H9 (cell line): ENCODE data around the gene PCID2. TPM values are rescaled to one million over a fixed set of nuclear protein-coding genes. Genes with fewer than 3 reads are reported as not detected.

ENCODE experiments used
- DNase-seq: peaks from one replicate; pipeline ENCODE4 v3.0.0-alpha.2; 2017
- H2AFZ ChIP-seq: one replicate; pipeline ENCODE4 v1.6.1; 2013; ENCODE audit warnings: mild to moderate bottlenecking, low read length, control low read depth, moderate library complexity
- H2AK5ac ChIP-seq: 2 replicates; pipeline ENCODE4 v1.6.1; 2013; ENCODE audit warnings: low read length, control low read depth, mixed read lengths; ENCODE audit not compliant: insufficient read length
- H2BK120ac ChIP-seq: one replicate; pipeline ENCODE4 v1.6.1; 2013; ENCODE audit warnings: low read depth, mild to moderate bottlenecking, low read length, control low read depth, inconsistent platforms; ENCODE audit not compliant: poor library complexity, severe bottlenecking
- H2BK12ac ChIP-seq: 2 replicates; pipeline ENCODE4 v1.6.1; 2013; ENCODE audit warnings: low read length, control low read depth, mixed read lengths, low read depth; ENCODE audit not compliant: insufficient read length
- H2BK15ac ChIP-seq: 2 replicates; pipeline ENCODE4 v1.6.1; 2013; ENCODE audit warnings: low read depth, low read length, control low read depth
- H2BK20ac ChIP-seq: one replicate; pipeline ENCODE4 v1.6.1; 2013; ENCODE audit warnings: low read depth, mild to moderate bottlenecking, low read length, control low read depth, inconsistent platforms; ENCODE audit not compliant: poor library complexity, severe bottlenecking
- H2BK5ac ChIP-seq: 2 replicates; pipeline ENCODE4 v1.6.1; 2013; ENCODE audit warnings: low read length, control low read depth, mixed read lengths; ENCODE audit not compliant: insufficient read length
- H3K14ac ChIP-seq: 2 replicates; pipeline ENCODE4 v1.6.1; 2013; ENCODE audit warnings: low read length, control low read depth; ENCODE audit not compliant: insufficient read depth
- H3K18ac ChIP-seq: 2 replicates; pipeline ENCODE4 v1.6.1; 2013; ENCODE audit warnings: low read depth, mild to moderate bottlenecking, mixed read lengths, low read length, control low read depth; ENCODE audit not compliant: insufficient read length
- H3K23ac ChIP-seq: 2 replicates; pipeline ENCODE4 v1.6.1; 2013; ENCODE audit warnings: low read length, control low read depth, mixed read lengths, low read depth; ENCODE audit not compliant: insufficient read length
- H3K23me2 ChIP-seq: 2 replicates; pipeline ENCODE4 v1.6.1; 2013; ENCODE audit warnings: low read depth, mild to moderate bottlenecking, mixed read lengths, low read length, control low read depth; ENCODE audit not compliant: insufficient read length, poor library complexity, severe bottlenecking
- H3K27ac ChIP-seq: 2 replicates; pipeline ENCODE4 v1.5.1; 2013; ENCODE audit warnings: low read length, control low read depth, mixed read lengths, low read depth; ENCODE audit not compliant: insufficient read length
- H3K27me3 ChIP-seq: 2 replicates; pipeline ENCODE4 v1.6.1; 2013; ENCODE audit warnings: low read length, control low read depth, inconsistent platforms; ENCODE audit not compliant: insufficient read depth
- H3K4ac ChIP-seq: 2 replicates; pipeline ENCODE4 v1.6.1; 2013; ENCODE audit warnings: low read depth, mild to moderate bottlenecking, control low read depth, inconsistent platforms, low read length, moderate library complexity
- H3K4me1 ChIP-seq: 2 replicates; pipeline ENCODE4 v1.6.1; 2013; ENCODE audit warnings: low read length, control low read depth, inconsistent platforms; ENCODE audit not compliant: insufficient read depth
- H3K4me2 ChIP-seq: 2 replicates; pipeline ENCODE4 v1.6.1; 2013; ENCODE audit warnings: low read length, control low read depth, mixed read lengths; ENCODE audit not compliant: insufficient read length, insufficient read depth
- H3K56ac ChIP-seq: 2 replicates; pipeline ENCODE4 v1.6.1; 2013; ENCODE audit warnings: low read depth, mild to moderate bottlenecking, mixed read lengths, low read length, control low read depth; ENCODE audit not compliant: insufficient read length
- H3K79me1 ChIP-seq: 2 replicates; pipeline ENCODE4 v1.6.1; 2013; ENCODE audit warnings: low read depth, mild to moderate bottlenecking, moderate library complexity, low read length, control low read depth, inconsistent platforms; ENCODE audit not compliant: insufficient read depth, poor library complexity, severe bottlenecking
- H3K79me2 ChIP-seq: 2 replicates; pipeline ENCODE4 v1.6.1; 2013; ENCODE audit warnings: low read length, control low read depth, inconsistent platforms; ENCODE audit not compliant: insufficient read depth
- H3K9ac ChIP-seq: 2 replicates; pipeline ENCODE4 v1.6.1; 2013; ENCODE audit warnings: low read length, control low read depth, mixed read lengths; ENCODE audit not compliant: insufficient read length; ENCODE audit errors: extremely low read depth
- H3K9me3 ChIP-seq: one replicate; pipeline ENCODE4 v1.6.1; 2013; ENCODE audit warnings: low read depth, low read length, inconsistent platforms; ENCODE audit not compliant: control insufficient read depth
- H3T11ph ChIP-seq: one replicate; pipeline ENCODE4 v1.6.1; 2013; ENCODE audit warnings: mild to moderate bottlenecking, low read length, control low read depth, inconsistent platforms
- H4K20me1 ChIP-seq: one replicate; pipeline ENCODE4 v1.6.1; 2013; ENCODE audit not compliant: control insufficient read depth, insufficient read length, insufficient read depth
- H4K5ac ChIP-seq: 2 replicates; pipeline ENCODE4 v1.6.1; 2013; ENCODE audit warnings: low read depth, mild to moderate bottlenecking, mixed read lengths, low read length, control low read depth; ENCODE audit not compliant: insufficient read length
- H4K8ac ChIP-seq: replicated peaks from 2 replicates; pipeline ENCODE4 v1.6.1; 2013; ENCODE audit warnings: low read length, control low read depth, mixed read lengths, low read depth; ENCODE audit not compliant: insufficient read length
- H4K91ac ChIP-seq: 2 replicates; pipeline ENCODE4 v1.6.1; 2013; ENCODE audit warnings: low read depth, mild to moderate bottlenecking, moderate library complexity, mixed read lengths, low read length, control low read depth; ENCODE audit not compliant: insufficient read length
- H3K27ac Mint-ChIP-seq, 3 experiments: 2 replicates in 2 of 3; 3 replicates in 1 of 3; pipeline ENCODE4 v1.8.0; 2020 to 2021; ENCODE audit warnings: mixed read lengths in 3 of 3, mild to moderate bottlenecking in 1 of 3, moderate library complexity in 1 of 3
- H3K27me3 Mint-ChIP-seq: 2 replicates; pipeline ENCODE4 v1.8.0; 2021; ENCODE audit warnings: low read depth, mild to moderate bottlenecking, moderate library complexity, mixed read lengths
- H3K36me3 Mint-ChIP-seq, 3 experiments: 2 replicates in 2 of 3; 3 replicates in 1 of 3; pipeline ENCODE4 v1.8.0; 2020 to 2021; ENCODE audit warnings: low read depth in 3 of 3, mixed read lengths in 3 of 3; ENCODE audit not compliant: insufficient read depth in 1 of 3
- H3K4me1 Mint-ChIP-seq, 2 experiments: 2 replicates each; pipeline ENCODE4 v1.8.0; 2020; ENCODE audit warnings: mixed read lengths in 2 of 2
- H3K4me3 Mint-ChIP-seq, 2 experiments: 2 replicates in 1 of 2; 3 replicates in 1 of 2; pipeline ENCODE4 v1.8.0; 2020 to 2021; ENCODE audit warnings: mild to moderate bottlenecking in 2 of 2, mixed read lengths in 2 of 2, moderate library complexity in 1 of 2
- H3K9me3 Mint-ChIP-seq, 2 experiments: 2 replicates in 1 of 2; 3 replicates in 1 of 2; pipeline ENCODE4 v1.8.0; 2020; ENCODE audit warnings: mild to moderate bottlenecking in 2 of 2, mixed read lengths in 2 of 2, moderate library complexity in 1 of 2
- WGBS: extraction: QIAGEN DNeasy Blood & Tissue Kit; methylation state at CpG from one replicate; pipeline ENCODE4 v1.1.7; 2013; ENCODE audit warnings: missing lambda C conversion rate, low lambda C conversion rate, mixed read lengths; ENCODE audit not compliant: insufficient read length; ENCODE audit errors: extremely low coverage; 5-methylcytosine and 5-hydroxymethylcytosine counted together
- total RNA-seq: library from RNA; stranded (reverse); gene quantifications from 2 replicates; pipeline ENCODE4 v1.2.1, GENCODE V29; 2021
- TF ChIP-seq, protein P1 (sequence below): fragments of 200-600 bp; sonication (generic); conservative IDR thresholded peaks from 3 replicates; pipeline ENCODE4 v1.8.0; 2021; ENCODE audit warnings: antibody characterized with exemption, mild to moderate bottlenecking

The PCID2 gene
- total RNA-seq, 1 experiment from 2014 or later, result 66.0 TPM

DNA sequence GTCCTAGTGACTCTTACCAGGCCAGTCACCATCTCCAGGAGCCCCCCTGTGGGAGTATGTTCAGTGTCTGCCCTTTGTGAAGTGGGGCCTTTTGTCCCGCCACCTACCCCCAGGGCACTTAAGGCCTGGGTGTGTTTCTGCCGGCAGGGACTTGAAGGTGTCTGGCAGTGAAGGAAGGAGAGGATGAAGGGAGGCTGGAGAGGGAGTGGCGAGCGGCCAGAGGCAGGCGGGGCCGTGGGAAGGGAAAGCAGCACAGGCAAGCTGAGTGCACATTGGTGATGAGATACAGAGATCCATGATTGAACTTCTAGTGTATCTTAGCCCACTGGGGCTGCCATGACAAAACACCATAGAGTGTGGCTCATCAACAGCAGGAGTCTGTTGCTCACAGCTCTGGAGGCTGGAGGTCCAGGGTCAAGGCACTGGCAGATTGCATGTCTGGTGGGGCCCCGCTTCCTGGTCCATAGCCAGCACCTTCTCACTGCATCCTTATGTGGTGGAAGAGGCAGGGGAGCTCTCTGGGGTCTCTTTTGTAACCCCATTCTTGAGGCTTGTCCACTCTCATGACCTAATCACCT, 18.5 kb upstream of the PCID2 start:
- H3T11ph ChIP-seq, result no peak overlapping the region
- no peak overlapping the region for H4K91ac ChIP-seq
- H3K4me1 ChIP-seq, result no peaks in the 10 kb centered on the region
- no peak overlapping the region for H3K4me2 ChIP-seq
- no peak overlapping the region for H3K18ac ChIP-seq
- Mint-ChIP-seq H3K9me3 (no peaks in the 10 kb centered on the region), H3K36me3 (peaks cover 49 to 93% (median 81%) of the 10 kb centered on the region in 3 experiments), H3K27me3 (no peaks in the 10 kb centered on the region), H3K4me3 (no peak overlapping the region), H3K4me1 (no peaks in the 10 kb centered on the region), H3K27ac (peak overlapping the region in 2 of 3 experiments; percentile 46 to 88; a peak in 2 of 7 replicates)
- H4K5ac ChIP-seq, result no peak overlapping the region
- H3K4ac ChIP-seq, result no peak overlapping the region
- no peak overlapping the region for H2BK120ac ChIP-seq
- H2AFZ ChIP-seq, result no peak overlapping the region
- H2BK5ac ChIP-seq, result no peak overlapping the region
- TF ChIP-seq, protein P1, sequence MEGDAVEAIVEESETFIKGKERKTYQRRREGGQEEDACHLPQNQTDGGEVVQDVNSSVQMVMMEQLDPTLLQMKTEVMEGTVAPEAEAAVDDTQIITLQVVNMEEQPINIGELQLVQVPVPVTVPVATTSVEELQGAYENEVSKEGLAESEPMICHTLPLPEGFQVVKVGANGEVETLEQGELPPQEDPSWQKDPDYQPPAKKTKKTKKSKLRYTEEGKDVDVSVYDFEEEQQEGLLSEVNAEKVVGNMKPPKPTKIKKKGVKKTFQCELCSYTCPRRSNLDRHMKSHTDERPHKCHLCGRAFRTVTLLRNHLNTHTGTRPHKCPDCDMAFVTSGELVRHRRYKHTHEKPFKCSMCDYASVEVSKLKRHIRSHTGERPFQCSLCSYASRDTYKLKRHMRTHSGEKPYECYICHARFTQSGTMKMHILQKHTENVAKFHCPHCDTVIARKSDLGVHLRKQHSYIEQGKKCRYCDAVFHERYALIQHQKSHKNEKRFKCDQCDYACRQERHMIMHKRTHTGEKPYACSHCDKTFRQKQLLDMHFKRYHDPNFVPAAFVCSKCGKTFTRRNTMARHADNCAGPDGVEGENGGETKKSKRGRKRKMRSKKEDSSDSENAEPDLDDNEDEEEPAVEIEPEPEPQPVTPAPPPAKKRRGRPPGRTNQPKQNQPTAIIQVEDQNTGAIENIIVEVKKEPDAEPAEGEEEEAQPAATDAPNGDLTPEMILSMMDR, result no peak
- H3K79me2 ChIP-seq, result peaks cover 10% of the 10 kb centered on the region; the same call in 1 of the 2 replicates
- WGBS, result no CpG with 5 or more reads among the region's 7 CpGs
- no peak overlapping the region for H4K8ac ChIP-seq
- H3K23ac ChIP-seq, result no peak overlapping the region
- no peak overlapping the region for H3K56ac ChIP-seq
- no peak overlapping the region for H3K9ac ChIP-seq
- H2BK12ac ChIP-seq, result no peak overlapping the region
- H2BK20ac ChIP-seq, result no peak overlapping the region
- no peaks in the 10 kb centered on the region for H4K20me1 ChIP-seq
- no peak overlapping the region for H3K27ac ChIP-seq
- H3K23me2 ChIP-seq, result no peaks in the 10 kb centered on the region
- no peak overlapping the region for H2BK15ac ChIP-seq
- no peak for DNase-seq
- H3K79me1 ChIP-seq, result peaks cover 2% of the 10 kb centered on the region
- H3K27me3 ChIP-seq, result no peaks in the 10 kb centered on the region
- H2AK5ac ChIP-seq, result no peak overlapping the region
- H3K9me3 ChIP-seq, result no peaks in the 10 kb centered on the region
- H3K14ac ChIP-seq, result no peak overlapping the region
